HG02884 (cell line): ENCODE data around the gene EFCAB6.

Experiments used
- ATAC-seq: cut with Tn5 transposase; IDR thresholded peaks from one replicate; pipeline ENCODE4 v1.9.1; 2021; ENCODE audit warnings: mild to moderate bottlenecking, moderate library complexity; ENCODE audit not compliant: unreplicated experiment

The EFCAB6 gene

GRCh38 chr22:43488031-43488866 lies 323.9 kb downstream of the EFCAB6 start:
- no peak for ATAC-seq

- ATAC-seq = no peak
These were observed 324.6 kb downstream of the EFCAB6 start for GRCh38 chr22:43487311-43488030.

DNA sequence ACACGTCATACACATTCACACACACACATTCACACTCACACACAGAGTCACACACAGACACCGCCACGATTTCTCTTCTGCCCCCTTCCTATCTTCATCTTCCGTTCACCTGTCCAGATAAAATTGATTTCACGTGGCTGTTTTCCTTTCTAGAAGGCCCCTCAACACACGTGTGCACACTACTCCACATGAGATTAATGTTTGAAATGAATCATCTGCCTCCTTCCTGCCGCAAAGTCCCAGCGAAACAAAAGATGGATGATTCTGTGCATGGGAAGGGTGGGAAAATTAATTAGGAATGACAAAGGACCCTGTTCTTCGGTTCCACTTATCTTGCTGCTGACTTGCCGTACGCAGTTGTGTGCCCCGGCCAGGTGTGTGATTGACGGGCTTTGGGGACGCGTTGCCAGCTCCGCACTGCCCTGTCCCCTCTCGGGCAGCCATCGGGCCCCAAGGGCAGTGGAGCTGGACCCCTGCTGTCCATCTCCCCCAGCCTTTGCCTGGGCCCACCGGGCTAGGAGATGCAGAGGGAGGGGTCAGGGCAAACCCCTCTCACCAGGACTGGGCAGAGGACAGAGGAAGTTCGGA lies 326.5 kb downstream of the EFCAB6 start:
- ATAC-seq = no peak

GRCh38 chr22:43484227-43484626 lies 327.9 kb downstream of the EFCAB6 start:
- no peak for ATAC-seq

GRCh38 chr22:43483669-43484068 lies 328.4 kb downstream of the EFCAB6 start:
- ATAC-seq = no peak

DNA sequence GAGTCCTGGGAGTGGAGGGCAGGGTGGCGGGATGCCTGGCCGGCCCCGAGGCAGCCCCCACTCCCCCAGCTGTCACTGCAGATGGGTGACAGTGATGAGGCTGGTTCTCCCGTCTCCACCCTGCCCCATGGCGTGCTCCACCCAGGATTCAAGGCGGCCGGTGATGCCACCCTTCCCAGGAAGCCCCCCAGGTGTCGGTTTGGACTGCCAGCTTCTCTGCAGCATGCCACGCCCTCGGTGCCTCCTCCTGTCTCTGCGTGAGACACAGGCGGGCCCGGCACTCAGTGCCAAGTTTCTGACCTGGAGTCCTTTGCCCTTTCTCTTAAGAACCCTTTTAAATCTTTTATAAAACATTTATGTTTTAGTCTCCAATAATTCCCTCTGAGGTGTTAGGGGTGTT lies 328.8 kb downstream of the EFCAB6 start:
- no peak for ATAC-seq

- ATAC-seq = no peak
These were observed 329.8 kb downstream of the EFCAB6 start for GRCh38 chr22:43482318-43482625.

- ATAC-seq = no peak
These were observed 330.4 kb downstream of the EFCAB6 start for GRCh38 chr22:43481568-43482317.

- no peak for ATAC-seq
These were observed 332.1 kb downstream of the EFCAB6 start for GRCh38 chr22:43479962-43480361.

GRCh38 chr22:43479301-43479950 lies 332.7 kb downstream of the EFCAB6 start:
- ATAC-seq = no peak
